A549 (cell line): ENCODE results near the gene FOSL1. TPM values are rescaled to one million over a fixed set of nuclear protein-coding genes. Genes with fewer than 3 reads are reported as not detected.
A peak's percentile ranks its signal among the peaks of the same experiment; 100 is the strongest.

ENCODE experiments used
- ATAC-seq, 2 experiments: fragments of 200-7000 bp in 1 of 2; fragments of >200 bp in 1 of 2; cut with Nextera tagmentation in 1 of 2; cut with Tn5 transposase in 1 of 2; 3 replicates each; pipeline versions ENCODE4 v1.8.0 to v1.9.1; 2018 to 2020; ENCODE audit warnings: mild to moderate bottlenecking in 1 of 2, moderate library complexity in 1 of 2
- CTCF ChIA-PET: fragments of 300-600 bp; sonication (Branson Sonifier 250); formaldehyde crosslinking; extraction: SDS; loops from one replicate; lab custom pipeline; 2021; ENCODE audit warnings: antibody characterized with exemption, inconsistent platforms; lab: Yijun Ruan, JAX
- POLR2A ChIA-PET: fragments of 350-600 bp; formaldehyde crosslinking; extraction: SDS; loops from one replicate; lab custom pipeline; 2021; ENCODE audit warnings: antibody characterized with exemption, inconsistent platforms; lab: Yijun Ruan, JAX
- DNase-seq, 2 experiments: peaks; one replicate each; pipeline versions ENCODE4 v3.0.0 to v3.0.0-alpha.2; 2011 to 2016; ENCODE audit warnings: low read depth in 1 of 2, low spot score in 1 of 2
- FAIRE-seq: peaks from 2 replicates; lab custom pipeline; 2011; peaks lifted over from hg19 to GRCh38; lab: Jason Lieb, UNC
- H3K27ac ChIP-seq, 2 experiments: fragments of >200 bp; sonication (Bioruptor Twin); formaldehyde crosslinking; 3 replicates each; pipeline ENCODE4 v1.5.1; 2016 to 2017
- H3K4me1 ChIP-seq: fragments of >200 bp; sonication (Bioruptor Twin); formaldehyde crosslinking; 3 replicates; pipeline ENCODE4 v1.6.1; 2016
- H3K4me2 ChIP-seq: fragments of >200 bp; sonication (Bioruptor Twin); formaldehyde crosslinking; 3 replicates; pipeline ENCODE4 v1.6.1; 2016
- H3K4me3 ChIP-seq: fragments of >200 bp; sonication (Bioruptor Twin); formaldehyde crosslinking; 3 replicates; pipeline ENCODE4 v1.5.1; 2016
- H3K9me3 ChIP-seq: fragments of >200 bp; sonication (Bioruptor Twin); formaldehyde crosslinking; 3 replicates; pipeline ENCODE4 v1.6.1; 2016
- CEBPB ChIP-seq, 2 experiments: fragments of >200 bp in 1 of 2; sonication (Bioruptor Twin) in 1 of 2; formaldehyde crosslinking in 1 of 2; IDR thresholded peaks; 2 replicates each; pipeline ENCODE4 v1.6.1; 2012 to 2016
- EHMT2 ChIP-seq: fragments of 200-600 bp; sonication (generic); IDR thresholded peaks from 2 replicates; pipeline ENCODE4 v1.6.1; 2016; ENCODE audit warnings: antibody characterized with exemption, low read depth, mild to moderate bottlenecking, moderate library complexity
- FOXS1 ChIP-seq: fragments of 250-450 bp; sonication (Bioruptor Pico); IDR thresholded peaks from 2 replicates; pipeline ENCODE4 v1.5.0; 2020; ENCODE audit warnings: mild to moderate bottlenecking, moderate library complexity
- GATA3 ChIP-seq: IDR thresholded peaks from 2 replicates; pipeline ENCODE4 v1.6.1; 2012; ENCODE audit warnings: borderline replicate concordance
- KDM1A ChIP-seq: fragments of 200-600 bp; sonication (generic); IDR thresholded peaks from 2 replicates; pipeline ENCODE4 v1.6.1; 2016; ENCODE audit warnings: low read depth, mild to moderate bottlenecking
- MYC ChIP-seq: IDR thresholded peaks from 2 replicates; pipeline ENCODE4 v1.6.1; 2012; ENCODE audit warnings: mild to moderate bottlenecking, inconsistent platforms, low read length, improper control_type of control experiment, borderline replicate concordance
- NFE2L2 ChIP-seq: fragments of 150-350 bp; conservative IDR thresholded peaks from 2 replicates; pipeline ENCODE4 v1.6.1; 2014; ENCODE audit warnings: low read length
- PHF8 ChIP-seq: fragments of 200-600 bp; sonication (generic); IDR thresholded peaks from 2 replicates; pipeline ENCODE4 v1.6.1; 2016; ENCODE audit warnings: low read depth, mild to moderate bottlenecking, antibody characterized with exemption, moderate library complexity, borderline replicate concordance
- RAD21 ChIP-seq, 2 experiments: fragments of >200 bp in 1 of 2; sonication (Bioruptor Twin) in 1 of 2; formaldehyde crosslinking in 1 of 2; IDR thresholded peaks in 1 of 2; conservative IDR thresholded peaks in 1 of 2; 2 replicates in 1 of 2; 3 replicates in 1 of 2; pipeline ENCODE4 v1.6.1; 2012 to 2018; ENCODE audit warnings: inconsistent platforms in 1 of 2
- RFX5 ChIP-seq: fragments of 450-650 bp; IDR thresholded peaks from 2 replicates; pipeline ENCODE4 v1.7.1; 2014; ENCODE audit warnings: antibody characterized with exemption, mild to moderate bottlenecking, moderate library complexity
- TP53 ChIP-seq: fragments of 250-450 bp; sonication (Bioruptor Pico); IDR thresholded peaks from 2 replicates; pipeline ENCODE4 v1.5.0; 2021; ENCODE audit warnings: mild to moderate bottlenecking, moderate library complexity
- WGBS: methylation state at CpG from one replicate; pipeline ENCODE4 v1.1.6; 2017; ENCODE audit errors: missing lambda C conversion rate; 5-methylcytosine and 5-hydroxymethylcytosine counted together
- polyA plus RNA-seq, 4 experiments: library from polyadenylated mRNA; depleted of rRNA in 3 of 4; stranded (reverse); fragments of >200 nt; fragmentation: RNase III in 1 of 4; extraction: RNeasy Plus Mini Kit Qiagen cat#74134 plus additional on column Dnase treatment in 1 of 4; gene quantifications; 2 replicates in 3 of 4; 3 replicates in 1 of 4; pipeline ENCODE4 v1.2.3, GENCODE V29; 2011 to 2017
- TF ChIP-seq, protein P1 (sequence below): fragments of >200 bp; sonication (Bioruptor Twin); formaldehyde crosslinking; IDR thresholded peaks from 3 replicates; pipeline ENCODE4 v1.5.1; 2016
- TF ChIP-seq, protein P2 (sequence below): IDR thresholded peaks from 2 replicates; pipeline ENCODE4 v1.6.1; 2012
- TF ChIP-seq, protein P3 (sequence below): fragments of >200 bp; sonication (Bioruptor Twin); formaldehyde crosslinking; IDR thresholded peaks from 2 replicates; pipeline ENCODE4 v1.6.1; 2016
- TF ChIP-seq, protein P4 (sequence below): IDR thresholded peaks from 2 replicates; pipeline ENCODE4 v1.6.1; 2012
- TF ChIP-seq, protein P5 (sequence below): IDR thresholded peaks from 2 replicates; pipeline ENCODE4 v1.6.1; 2012; ENCODE audit warnings: low read depth, borderline replicate concordance
- TF ChIP-seq, protein P6 (sequence below): fragments of >200 bp; sonication (Bioruptor Twin); formaldehyde crosslinking; IDR thresholded peaks from 3 replicates; pipeline ENCODE4 v1.6.1; 2016

The FOSL1 gene
- polyA plus RNA-seq, 2 of the 4 experiments (the other 2 are of a cell fraction) = 6.7 to 24.1 TPM

DNA sequence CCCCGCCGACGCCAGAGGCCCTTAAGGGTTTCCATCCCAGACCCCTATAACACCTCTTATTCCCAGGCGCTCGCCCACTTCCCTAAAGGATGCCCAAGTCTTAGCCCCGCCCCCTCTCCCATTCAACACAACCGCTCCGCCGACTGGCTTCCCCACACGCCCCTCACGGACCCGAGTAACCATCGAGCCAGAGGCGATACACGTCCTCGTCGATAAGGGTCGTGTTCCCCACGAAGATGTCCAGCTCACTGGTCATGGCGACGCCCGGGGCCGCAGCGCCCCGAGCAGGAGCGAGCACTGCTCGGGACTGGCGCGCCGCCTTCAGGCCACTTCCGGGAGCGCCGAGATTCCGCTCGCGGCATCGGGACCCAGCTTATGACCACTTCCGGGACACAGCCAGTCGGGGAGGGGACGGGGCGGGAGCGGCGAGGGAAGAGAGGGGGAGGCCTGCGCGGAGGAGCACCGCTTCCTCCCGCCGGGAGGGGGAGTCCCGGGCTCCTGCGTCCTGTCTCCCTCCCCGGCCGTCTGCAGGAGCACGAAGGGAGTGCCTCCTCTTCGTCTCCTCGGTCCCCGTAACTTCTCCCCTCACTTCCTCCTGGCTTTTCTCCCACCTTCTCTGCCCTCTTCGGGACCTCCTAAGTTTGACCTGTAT is 11.9 kb downstream of the FOSL1 start, which contains the start of gene FIBP (continued):
- TF ChIP-seq, protein P1, sequence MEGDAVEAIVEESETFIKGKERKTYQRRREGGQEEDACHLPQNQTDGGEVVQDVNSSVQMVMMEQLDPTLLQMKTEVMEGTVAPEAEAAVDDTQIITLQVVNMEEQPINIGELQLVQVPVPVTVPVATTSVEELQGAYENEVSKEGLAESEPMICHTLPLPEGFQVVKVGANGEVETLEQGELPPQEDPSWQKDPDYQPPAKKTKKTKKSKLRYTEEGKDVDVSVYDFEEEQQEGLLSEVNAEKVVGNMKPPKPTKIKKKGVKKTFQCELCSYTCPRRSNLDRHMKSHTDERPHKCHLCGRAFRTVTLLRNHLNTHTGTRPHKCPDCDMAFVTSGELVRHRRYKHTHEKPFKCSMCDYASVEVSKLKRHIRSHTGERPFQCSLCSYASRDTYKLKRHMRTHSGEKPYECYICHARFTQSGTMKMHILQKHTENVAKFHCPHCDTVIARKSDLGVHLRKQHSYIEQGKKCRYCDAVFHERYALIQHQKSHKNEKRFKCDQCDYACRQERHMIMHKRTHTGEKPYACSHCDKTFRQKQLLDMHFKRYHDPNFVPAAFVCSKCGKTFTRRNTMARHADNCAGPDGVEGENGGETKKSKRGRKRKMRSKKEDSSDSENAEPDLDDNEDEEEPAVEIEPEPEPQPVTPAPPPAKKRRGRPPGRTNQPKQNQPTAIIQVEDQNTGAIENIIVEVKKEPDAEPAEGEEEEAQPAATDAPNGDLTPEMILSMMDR = peak; percentile 81
- TF ChIP-seq TP53 (CRISPR knock-in tag) (0 out of 2 replicates have a peak, but pooled peaks have one; percentile 46), PHF8 (peak; percentile 78; the same call in 1 of the 2 replicates), RFX5 (no peak), FOXS1 (no peak), NFE2L2 (no peak), RAD21 (conservative IDR thresholded peaks at IDR 0.05 in 1 of 2, IDR thresholded peaks at IDR 0.05 in 1 of 2) (peak; percentile 45 to 61), CEBPB (IDR thresholded peaks at IDR 0.05) (no peak), GATA3 (no peak)
- TF ChIP-seq, protein P2, sequence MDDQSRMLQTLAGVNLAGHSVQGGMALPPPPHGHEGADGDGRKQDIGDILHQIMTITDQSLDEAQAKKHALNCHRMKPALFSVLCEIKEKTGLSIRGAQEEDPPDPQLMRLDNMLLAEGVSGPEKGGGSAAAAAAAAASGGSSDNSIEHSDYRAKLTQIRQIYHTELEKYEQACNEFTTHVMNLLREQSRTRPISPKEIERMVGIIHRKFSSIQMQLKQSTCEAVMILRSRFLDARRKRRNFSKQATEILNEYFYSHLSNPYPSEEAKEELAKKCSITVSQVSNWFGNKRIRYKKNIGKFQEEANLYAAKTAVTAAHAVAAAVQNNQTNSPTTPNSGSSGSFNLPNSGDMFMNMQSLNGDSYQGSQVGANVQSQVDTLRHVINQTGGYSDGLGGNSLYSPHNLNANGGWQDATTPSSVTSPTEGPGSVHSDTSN = no peak
- TF ChIP-seq, protein P3, sequence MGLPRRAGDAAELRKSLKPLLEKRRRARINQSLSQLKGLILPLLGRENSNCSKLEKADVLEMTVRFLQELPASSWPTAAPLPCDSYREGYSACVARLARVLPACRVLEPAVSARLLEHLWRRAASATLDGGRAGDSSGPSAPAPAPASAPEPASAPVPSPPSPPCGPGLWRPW = no peak

DNA sequence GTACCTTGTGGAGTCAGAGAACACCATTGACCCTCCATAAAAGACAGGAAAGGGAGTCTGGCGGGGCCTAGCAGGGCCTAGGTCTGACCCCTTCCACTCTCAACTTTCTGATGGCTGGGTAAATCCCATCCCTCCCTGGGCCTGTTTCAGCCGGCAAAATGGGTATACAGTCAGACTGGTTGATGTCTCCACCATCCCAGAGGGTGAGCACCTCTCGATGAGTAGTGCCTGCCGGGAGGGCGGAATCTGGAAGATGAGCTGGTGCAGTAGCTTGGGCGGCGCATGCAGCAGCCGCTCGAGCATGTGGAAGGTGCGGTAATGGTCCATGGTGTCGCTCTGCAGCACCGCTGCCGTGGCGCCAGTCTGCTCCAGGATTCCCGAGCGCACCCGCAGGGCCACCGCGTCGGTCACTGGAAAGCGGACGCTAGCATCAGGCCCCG is 12.4 kb downstream of the FOSL1 start:
- H3K27ac ChIP-seq = peak overlapping the region; percentile 93 to 96
- FAIRE-seq (no peak), ATAC-seq (peak; percentile 0 to 4; a peak in 4 of 6 replicates)
- no peaks in the 10 kb centered on the region for H3K9me3 ChIP-seq
- 0% methylated on average over 11 of the region's 23 CpGs for WGBS
- H3K4me1 ChIP-seq = peaks cover 44% of the 10 kb centered on the region
- POLR2A ChIA-PET = interaction anchor here (0.6 to 4.3 kb wide), 23 partner anchors 11 to 1880 kb away, joined by 3 to 36 read pairs (median 7); partner anchors contain the start of genes C11orf68, CFL1, FOSL1 and PCNX3
- TF ChIP-seq EHMT2 (no peak), MYC (0 out of 2 replicates have a peak, but pooled peaks have one; percentile 36)
- TF ChIP-seq, protein P4, sequence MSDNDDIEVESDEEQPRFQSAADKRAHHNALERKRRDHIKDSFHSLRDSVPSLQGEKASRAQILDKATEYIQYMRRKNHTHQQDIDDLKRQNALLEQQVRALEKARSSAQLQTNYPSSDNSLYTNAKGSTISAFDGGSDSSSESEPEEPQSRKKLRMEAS = peak; percentile 40; the same call in 1 of the 2 replicates
- TF ChIP-seq, protein P5, sequence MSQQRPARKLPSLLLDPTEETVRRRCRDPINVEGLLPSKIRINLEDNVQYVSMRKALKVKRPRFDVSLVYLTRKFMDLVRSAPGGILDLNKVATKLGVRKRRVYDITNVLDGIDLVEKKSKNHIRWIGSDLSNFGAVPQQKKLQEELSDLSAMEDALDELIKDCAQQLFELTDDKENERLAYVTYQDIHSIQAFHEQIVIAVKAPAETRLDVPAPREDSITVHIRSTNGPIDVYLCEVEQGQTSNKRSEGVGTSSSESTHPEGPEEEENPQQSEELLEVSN = 0 out of 2 replicates have a peak, but pooled peaks have one; percentile 15
- TF ChIP-seq, all 56 proteins: peak for 3
- CTCF ChIA-PET = interaction anchor here (0.6 to 20.5 kb wide), 33 partner anchors 10 to 228 kb away, joined by 3 to 618 read pairs (median 5); partner anchors contain the start of genes C11orf68, CFL1, CTSW and DRAP1
- Histone ChIP-seq H3K4me3 (peak overlapping the region; percentile 72), H3K4me2 (peak overlapping the region; percentile 96)
- peak in 1 of 2 experiments; percentile 45 for DNase-seq

DNA sequence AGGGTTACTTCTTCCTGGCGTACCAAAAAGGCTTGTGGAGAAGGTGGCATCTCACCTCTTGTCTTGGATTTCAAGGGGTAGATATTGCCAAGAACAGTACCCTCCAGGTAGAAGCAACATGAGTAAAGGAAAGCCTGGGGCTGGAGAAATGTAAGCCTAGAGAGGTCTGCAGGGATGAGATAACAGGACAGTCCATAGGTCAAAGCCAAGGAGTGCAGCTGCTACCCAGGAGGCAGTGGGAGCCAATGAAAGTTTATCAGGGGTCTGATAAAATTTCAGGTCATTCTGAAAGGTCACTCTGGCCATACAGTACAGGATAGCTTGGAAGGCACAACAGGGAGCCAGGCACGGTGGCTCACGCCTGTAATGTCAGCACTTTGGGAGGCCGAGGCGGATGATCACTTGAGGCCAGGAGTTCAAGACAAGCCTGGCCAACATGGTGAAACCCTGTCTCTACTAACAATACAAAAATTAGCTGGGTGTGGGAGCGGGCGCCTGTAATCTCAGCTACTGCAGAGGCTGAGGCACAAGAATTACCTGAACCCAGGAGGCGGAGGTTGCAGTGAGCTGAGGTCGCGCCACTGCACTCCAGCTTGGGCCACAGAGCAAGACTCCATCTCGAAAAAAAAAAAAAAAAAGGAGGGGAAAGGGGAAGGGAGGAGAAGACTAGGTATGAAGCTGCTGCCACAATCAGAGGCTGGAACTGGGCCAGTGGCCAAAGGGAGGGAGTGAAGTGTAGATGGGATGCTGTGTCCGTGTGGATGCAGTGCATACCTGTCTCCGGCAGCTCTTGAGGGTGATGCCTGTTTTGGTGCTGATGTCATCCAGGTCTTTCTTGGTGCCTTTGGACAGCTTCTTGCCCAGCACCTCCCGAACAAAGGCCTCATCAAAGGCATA is 13.1 kb downstream of the FOSL1 start:
- H3K4me3 ChIP-seq = peak overlapping the region; percentile 72
- TF ChIP-seq, protein P6, sequence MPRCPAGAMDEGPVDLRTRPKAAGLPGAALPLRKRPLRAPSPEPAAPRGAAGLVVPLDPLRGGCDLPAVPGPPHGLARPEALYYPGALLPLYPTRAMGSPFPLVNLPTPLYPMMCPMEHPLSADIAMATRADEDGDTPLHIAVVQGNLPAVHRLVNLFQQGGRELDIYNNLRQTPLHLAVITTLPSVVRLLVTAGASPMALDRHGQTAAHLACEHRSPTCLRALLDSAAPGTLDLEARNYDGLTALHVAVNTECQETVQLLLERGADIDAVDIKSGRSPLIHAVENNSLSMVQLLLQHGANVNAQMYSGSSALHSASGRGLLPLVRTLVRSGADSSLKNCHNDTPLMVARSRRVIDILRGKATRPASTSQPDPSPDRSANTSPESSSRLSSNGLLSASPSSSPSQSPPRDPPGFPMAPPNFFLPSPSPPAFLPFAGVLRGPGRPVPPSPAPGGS = no peak
- TF ChIP-seq KDM1A = no peak
- peaks cover 37% of the 10 kb centered on the region for H3K4me1 ChIP-seq
- peak overlapping the region; percentile 96 for H3K4me2 ChIP-seq
- ATAC-seq = no peak
- ChIA-PET POLR2A (interaction anchor here (0.6 to 1.8 kb wide), 3 partner anchors 60 to 167 kb away, joined by 3 to 6 read pairs (median 3); partner anchors contain the start of gene RNASEH2C), CTCF (interaction anchor here (0.6 to 20.5 kb wide), 20 partner anchors 9 to 181 kb away, joined by 3 to 618 read pairs (median 17); partner anchors contain the start of genes C11orf68, CFL1, CTSW and DRAP1)
- DNase-seq = no peak
- 82% methylated on average over 14 of the region's 14 CpGs for WGBS
- no peaks in the 10 kb centered on the region for H3K9me3 ChIP-seq
- peak overlapping the region; percentile 93 to 96 for H3K27ac ChIP-seq
- FAIRE-seq = no peak
